Measurements from ENCODE around the gene CDC5L.

- TF ChIP-seq SIN3A (IDR thresholded peaks at IDR 0.05; ENCODE audit: borderline replicate concordance, insufficient read depth, low read length) (no peak), TAF1 (IDR thresholded peaks at IDR 0.05; ENCODE audit: borderline replicate concordance, insufficient read depth, low read length) (no peak)
These were observed 1.4 kb downstream of the CDC5L start for GRCh38 chr6:44388887-44389286.
